SK-N-SH (cell line): ENCODE data around the gene CASK. TPM values are rescaled to one million over a fixed set of nuclear protein-coding genes. Genes with fewer than 3 reads are reported as not detected.

Source experiments
- CTCF ChIA-PET: fragments of 300-600, 350-600 bp; formaldehyde crosslinking; extraction: SDS; loops from one replicate; lab custom pipeline; 2021; lab: Yijun Ruan, JAX
- POLR2A ChIA-PET: fragments of 350-600 bp; sonication (Branson Sonifier 250); formaldehyde crosslinking; extraction: SDS; loops from one replicate; lab custom pipeline; 2020; ENCODE audit warnings: antibody characterized with exemption, inconsistent platforms; lab: Yijun Ruan, JAX
- DNase-seq: peaks from one replicate; pipeline ENCODE4 v3.0.0; 2012
- H2AFZ ChIP-seq: fragments of 200-600 bp; sonication (generic); 2 replicates; pipeline ENCODE4 v1.8.1; 2016; ENCODE audit warnings: antibody characterized with exemption, mild to moderate bottlenecking, low read depth
- H3F3A ChIP-seq: fragments of 200-600 bp; sonication (generic); replicated peaks from 2 replicates; pipeline ENCODE3; 2016; ENCODE audit warnings: antibody characterized with exemption, mild to moderate bottlenecking; ENCODE audit not compliant: insufficient read depth
- H3K27ac ChIP-seq, 2 experiments: fragments of 200-500 bp in 1 of 2; fragments of 200-600 bp in 1 of 2; sonication (Bioruptor generic) in 1 of 2; sonication (generic), shearing (Covaris generic) in 1 of 2; 2 replicates each; pipeline versions ENCODE4 v1.5.1 to v1.6.1; 2014 to 2016; ENCODE audit warnings: low read depth in 2 of 2, inconsistent platforms in 1 of 2, low read length in 1 of 2, mild to moderate bottlenecking in 1 of 2, mixed read lengths in 1 of 2
- H3K27me3 ChIP-seq: fragments of 200-600 bp; sonication (generic), shearing (Covaris generic); 2 replicates; pipeline ENCODE4 v1.6.1; 2016; ENCODE audit warnings: mixed run types; ENCODE audit not compliant: insufficient read depth
- H3K36me3 ChIP-seq, 2 experiments: fragments of 200-500 bp in 1 of 2; fragments of 200-600 bp in 1 of 2; sonication (Bioruptor generic) in 1 of 2; sonication (generic) in 1 of 2; replicated peaks in 1 of 2; 2 replicates each; pipeline versions ENCODE3 to v1.5.1; 2014 to 2016; ENCODE audit warnings: low read length in 1 of 2, mild to moderate bottlenecking in 1 of 2; ENCODE audit not compliant: insufficient read depth in 2 of 2, control insufficient read depth in 1 of 2
- H3K4me1 ChIP-seq, 2 experiments: fragments of 200-500 bp in 1 of 2; fragments of 200-600 bp in 1 of 2; sonication (Bioruptor generic) in 1 of 2; sonication (generic), shearing (Covaris generic) in 1 of 2; 2 replicates each; pipeline versions ENCODE4 v1.5.1 to v1.6.1; 2014 to 2016; ENCODE audit warnings: low read depth in 1 of 2, low read length in 1 of 2, mixed run types in 1 of 2; ENCODE audit not compliant: insufficient read depth in 2 of 2, control insufficient read depth in 1 of 2
- H3K4me2 ChIP-seq: fragments of 200-600 bp; sonication (generic), shearing (Covaris generic); 2 replicates; pipeline ENCODE4 v1.6.1; 2017; ENCODE audit warnings: mixed run types
- H3K4me3 ChIP-seq, 2 experiments: fragments of 200-500 bp in 1 of 2; fragments of 200-600 bp in 1 of 2; sonication (Bioruptor generic) in 1 of 2; sonication (generic), shearing (Covaris generic) in 1 of 2; 2 replicates each; pipeline versions ENCODE4 v1.5.1 to v1.8.1; 2014 to 2016; ENCODE audit warnings: low read depth in 2 of 2, inconsistent platforms in 1 of 2, low read length in 1 of 2, mild to moderate bottlenecking in 1 of 2, mixed read lengths in 1 of 2, moderate library complexity in 1 of 2
- H3K79me2 ChIP-seq: fragments of 200-600 bp; sonication (generic); 2 replicates; pipeline ENCODE4 v1.8.1; 2017; ENCODE audit warnings: mild to moderate bottlenecking; ENCODE audit not compliant: insufficient read depth
- H3K9ac ChIP-seq: fragments of 200-600 bp; sonication (generic); 2 replicates; pipeline ENCODE4 v1.6.1; 2017; ENCODE audit warnings: mixed run types
- H3K9me2 ChIP-seq: fragments of 200-600 bp; sonication (generic); 2 replicates; pipeline ENCODE4 v1.6.1; 2017; ENCODE audit warnings: mixed run types
- H3K9me3 ChIP-seq: fragments of 200-600 bp; sonication (generic); 2 replicates; pipeline ENCODE4 v1.6.1; 2017; ENCODE audit warnings: mixed run types, mild to moderate bottlenecking, moderate library complexity
- H4K20me1 ChIP-seq: fragments of 200-600 bp; sonication (generic); 2 replicates; pipeline ENCODE4 v1.6.1; 2017; ENCODE audit warnings: mild to moderate bottlenecking, mixed run types; ENCODE audit not compliant: insufficient read depth
- FOXJ3 ChIP-seq: sonication (generic); formaldehyde crosslinking; IDR thresholded peaks from 2 replicates; pipeline ENCODE4 v1.5.1; 2020; ENCODE audit warnings: mild to moderate bottlenecking, missing genetic modification reagents
- IRF3 ChIP-seq: fragments of 150-350 bp; IDR thresholded peaks from 2 replicates; pipeline ENCODE4 v1.6.1; 2016; ENCODE audit warnings: mild to moderate bottlenecking, low read depth, low read length
- JUND ChIP-seq: IDR thresholded peaks from 2 replicates; pipeline ENCODE4 v1.4.0; 2012
- MEF2A ChIP-seq: IDR thresholded peaks from 2 replicates; pipeline ENCODE4 v1.4.0; 2012; ENCODE audit warnings: low read depth, borderline replicate concordance
- PBX3 ChIP-seq: IDR thresholded peaks from 2 replicates; pipeline ENCODE4; 2012
- REST ChIP-seq: IDR thresholded peaks from 2 replicates; pipeline ENCODE4 v1.6.1; 2012; ENCODE audit warnings: mild to moderate bottlenecking, low read depth, low read length, moderate library complexity
- RFX5 ChIP-seq: IDR thresholded peaks from 2 replicates; pipeline ENCODE4 v1.6.1; 2012; ENCODE audit warnings: mild to moderate bottlenecking, improper control_type of control experiment, low read length
- TAF1 ChIP-seq: IDR thresholded peaks from 2 replicates; pipeline ENCODE4 v1.6.1; 2012; ENCODE audit warnings: low read depth, mild to moderate bottlenecking, low read length, moderate library complexity, borderline replicate concordance
- USF1 ChIP-seq: IDR thresholded peaks from 2 replicates; pipeline ENCODE4 v1.4.0; 2012; ENCODE audit warnings: low read depth, borderline replicate concordance
- YY1 ChIP-seq: IDR thresholded peaks from 2 replicates; pipeline ENCODE4 v1.4.0; 2012; ENCODE audit warnings: low read depth, mild to moderate bottlenecking
- ZBTB33 ChIP-seq: IDR thresholded peaks from 2 replicates; pipeline ENCODE4 v1.4.0; 2012; ENCODE audit warnings: low read depth, borderline replicate concordance
- WGBS: methylation state at CpG from one replicate; pipeline ENCODE4 v1.1.6; 2017; ENCODE audit warnings: low lambda C conversion rate; 5-methylcytosine and 5-hydroxymethylcytosine counted together
- polyA plus RNA-seq, 3 experiments: library from polyadenylated mRNA; depleted of rRNA; stranded (reverse); fragments of >200 nt; gene quantifications; 2 replicates each; pipeline ENCODE4 v1.2.3, GENCODE V29; 2012

The CASK gene
- polyA plus RNA-seq, 1 of the 3 experiments (the other 2 are of a cell fraction): 7.0 TPM

- Histone ChIP-seq H3K79me2 (peaks cover 3% of the 10 kb centered on the region; the same call in 1 of the 2 replicates), H3F3A (no peaks in the 10 kb centered on the region), H4K20me1 (no peaks in the 10 kb centered on the region), H3K36me3 (no peaks in the 10 kb centered on the region), H3K27me3 (no peaks in the 10 kb centered on the region), H3K9me2 (no peaks in the 10 kb centered on the region), H3K4me2 (no peak overlapping the region), H3K9ac (no peak overlapping the region), H3K4me3 (no peak overlapping the region), H3K9me3 (no peaks in the 10 kb centered on the region), H3K27ac (no peak overlapping the region), H3K4me1 (no peaks in the 10 kb centered on the region)
- DNase-seq: no peak
- CTCF ChIA-PET: no interaction called here
- TF ChIP-seq IRF3: no peak
- TF ChIP-seq USF1: no peak
- no peak for TF ChIP-seq MEF2A
- TF ChIP-seq ZBTB33: no peak
- no peak for TF ChIP-seq PBX3
- no peak for TF ChIP-seq YY1
- no peak for TF ChIP-seq REST
- TF ChIP-seq JUND: no peak
- TF ChIP-seq TAF1: no peak
- no peak for TF ChIP-seq FOXJ3 (CRISPR knock-in tag)
- no peak for TF ChIP-seq RFX5
- TF ChIP-seq, all 33 proteins: peak for 0
- WGBS: 29% methylated on average over 2 of the region's 2 CpGs
- no peak overlapping the region for H2AFZ ChIP-seq
- POLR2A ChIA-PET: no interaction called here
These were observed 52.6 kb downstream of the CASK start for GRCh38 chrX:41870719-41871151.
